Measurements from ENCODE around the gene ANKMY1.

ANKMY1 gene

DNA sequence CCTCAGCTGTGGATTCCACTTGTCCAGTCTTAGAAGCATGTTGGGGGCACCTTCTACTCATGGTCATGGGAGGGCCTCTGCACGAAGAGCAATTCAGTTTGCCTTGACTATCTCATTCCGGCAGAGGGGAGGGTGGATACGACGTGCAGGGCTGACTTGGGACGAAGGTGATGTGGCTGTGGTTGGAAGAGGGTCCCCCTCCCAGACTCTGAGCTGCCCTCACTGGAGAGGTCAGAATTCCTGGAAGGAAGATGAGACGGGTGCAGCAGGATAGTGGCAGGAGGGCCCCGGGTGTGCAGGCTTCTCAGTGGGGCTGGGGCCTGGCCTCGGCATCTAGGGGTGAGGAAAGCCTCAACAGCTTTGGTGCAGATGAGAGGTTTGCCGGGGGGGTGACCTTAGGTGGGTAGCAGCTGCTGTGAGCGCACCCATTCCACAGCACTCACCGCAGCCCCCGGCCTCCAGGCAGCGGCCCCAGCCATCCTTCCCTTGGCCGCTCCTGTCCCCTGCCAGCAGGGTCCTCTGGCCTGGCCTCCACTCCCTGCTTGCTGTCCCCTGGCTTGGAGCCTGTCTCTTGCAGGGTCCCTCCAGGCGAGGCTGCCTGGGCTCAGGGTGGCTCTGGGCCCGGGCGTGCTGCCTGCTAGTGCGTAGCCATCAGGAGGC lies 13.7 kb upstream of the ANKMY1 start:
- no peak for DNase-seq (ENCODE audit: low read depth)
- no peak overlapping the region for H3K4me3 ChIP-seq (replicated peaks; ENCODE audit: low read depth, low read length)
- no peak for TF ChIP-seq CTCF (IDR thresholded peaks at IDR 0.05; ENCODE audit: low read length, missing control alignments)

GRCh38 chr2:240570531-240571313 lies 12.9 kb upstream of the ANKMY1 start:
- TF ChIP-seq CTCF (IDR thresholded peaks at IDR 0.05; ENCODE audit: low read length, missing control alignments) = no peak
- H3K4me3 ChIP-seq (replicated peaks; ENCODE audit: low read depth, low read length) = no peak overlapping the region
- DNase-seq (ENCODE audit: low read depth) = no peak

- no peak for TF ChIP-seq CTCF (IDR thresholded peaks at IDR 0.05; ENCODE audit: low read length, missing control alignments)
- no peak overlapping the region for H3K4me3 ChIP-seq (replicated peaks; ENCODE audit: low read depth, low read length)
- no peak for DNase-seq (ENCODE audit: low read depth)
Measured at GRCh38 chr2:240569998-240570530, 12.3 kb upstream of the ANKMY1 start.

- no peak for DNase-seq (ENCODE audit: low read depth)
- H3K4me3 ChIP-seq (replicated peaks; ENCODE audit: low read depth, low read length) = peak overlapping the region; percentile 62
- TF ChIP-seq CTCF (IDR thresholded peaks at IDR 0.05; ENCODE audit: low read length, missing control alignments) = no peak
Measured at GRCh38 chr2:240569523-240569997, 11.8 kb upstream of the ANKMY1 start.

DNA sequence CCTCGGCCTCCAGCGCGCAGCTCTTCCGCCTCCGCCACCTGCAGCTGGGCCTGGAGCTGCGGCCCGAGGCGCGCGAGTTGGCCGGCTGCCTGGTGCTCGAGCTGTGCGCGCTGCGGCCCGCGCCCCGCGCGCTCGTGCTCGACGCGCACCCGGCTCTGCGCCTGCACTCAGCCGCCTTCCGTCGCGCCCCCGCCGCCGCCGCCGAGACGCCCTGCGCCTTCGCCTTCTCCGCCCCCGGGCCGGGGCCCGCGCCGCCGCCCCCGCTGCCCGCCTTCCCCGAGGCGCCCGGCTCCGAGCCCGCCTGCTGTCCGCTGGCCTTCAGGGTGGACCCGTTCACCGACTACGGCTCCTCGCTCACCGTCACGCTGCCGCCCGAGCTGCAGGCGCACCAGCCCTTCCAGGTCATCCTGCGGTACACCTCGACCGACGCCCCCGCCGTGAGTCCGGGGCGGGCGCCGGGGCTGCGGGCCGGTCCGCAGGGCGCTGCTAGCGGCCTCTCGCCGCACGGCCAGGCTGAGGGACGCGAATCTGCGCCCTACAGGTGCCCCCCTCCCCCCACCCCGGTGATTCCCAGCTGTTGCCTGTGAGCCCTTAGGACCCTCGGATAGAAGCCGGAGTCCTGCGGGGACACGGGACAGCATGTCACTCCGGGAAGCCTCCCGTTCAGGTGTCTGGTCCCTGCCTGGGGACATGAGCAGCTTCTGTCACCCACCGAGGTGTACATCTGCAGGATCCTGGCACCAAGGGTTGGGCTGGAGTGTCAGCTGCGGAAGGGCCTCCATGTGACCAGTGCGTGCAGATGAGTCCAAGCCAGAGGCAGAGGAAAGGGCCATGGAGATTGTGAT lies 11.1 kb upstream of the ANKMY1 start:
- no peak for TF ChIP-seq CTCF (IDR thresholded peaks at IDR 0.05; ENCODE audit: low read length, missing control alignments)
- peak overlapping the region; percentile 62 for H3K4me3 ChIP-seq (replicated peaks; ENCODE audit: low read depth, low read length)
- DNase-seq (ENCODE audit: low read depth) = peak; percentile 63

DNA sequence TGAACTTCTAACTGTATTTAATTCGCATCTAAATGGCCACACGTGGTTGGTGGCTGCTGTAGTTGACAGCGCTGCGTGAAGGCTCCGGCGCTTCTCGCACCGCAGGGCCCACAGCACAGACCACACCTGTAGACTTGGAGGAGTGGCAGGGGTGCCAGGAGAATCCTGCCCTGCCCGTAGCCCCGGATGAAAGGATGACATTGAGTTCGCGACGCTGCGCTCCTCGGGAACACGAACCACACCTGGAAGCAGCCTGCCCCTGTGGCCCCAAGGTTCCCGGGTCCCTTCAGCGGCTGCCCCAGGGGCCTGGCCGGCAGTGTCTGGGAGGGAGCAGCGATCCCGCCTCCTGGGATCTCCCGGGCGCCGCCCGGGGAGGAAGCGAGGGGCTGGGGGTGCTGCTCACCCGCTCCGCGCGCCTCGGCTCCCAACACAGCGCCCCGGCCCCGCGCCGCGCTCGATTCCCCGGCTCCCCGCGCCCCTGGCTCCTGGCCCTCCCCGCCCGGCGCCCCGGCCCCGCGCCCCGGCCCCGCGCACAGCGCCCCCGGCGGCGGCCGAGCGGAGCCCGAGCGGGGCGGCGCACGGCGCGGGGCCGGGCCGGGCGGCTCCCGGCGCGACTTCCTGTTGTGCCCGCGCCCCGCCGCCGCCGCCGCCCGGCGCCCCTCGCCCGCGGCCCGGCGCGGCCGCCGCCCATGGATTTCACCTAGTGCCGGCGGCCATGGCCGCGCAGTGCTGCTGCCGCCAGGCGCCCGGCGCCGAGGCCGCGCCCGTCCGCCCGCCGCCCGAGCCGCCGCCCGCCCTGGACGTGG lies 10.3 kb upstream of the ANKMY1 start, which contains the start of gene RNPEPL1:
Gene RNPEPL1, plus strand, starts transcription at position 613 of the 806 bp plus-strand sequence. Its CDS starts 103 bp downstream, at position 716.
- peak within 1 kb of the TSS; percentile 62 for H3K4me3 ChIP-seq (replicated peaks; ENCODE audit: low read depth, low read length)
- DNase-seq (ENCODE audit: low read depth) = no peak

More for the DNA sequence above, 10.3 kb upstream of the ANKMY1 start, which contains the start of gene RNPEPL1:
- TF ChIP-seq CTCF (IDR thresholded peaks at IDR 0.05; ENCODE audit: low read length, missing control alignments) = no peak
